OCI-LY1 (cell line): ENCODE data around the gene VGF.

Experiments
- H2AFZ ChIP-seq: fragments of 200-600 bp; sonication (generic), shearing (Covaris generic); 2 replicates; pipeline ENCODE4 v1.6.0; 2014; ENCODE audit warnings: antibody characterized with exemption, mild to moderate bottlenecking, low read length
- H3F3A ChIP-seq: fragments of 200-600 bp; sonication (generic), shearing (Covaris generic); 2 replicates; pipeline ENCODE4 v1.6.0; 2014; ENCODE audit warnings: mild to moderate bottlenecking, antibody characterized with exemption, low read length, moderate library complexity; ENCODE audit not compliant: insufficient read depth
- H3K27ac ChIP-seq: fragments of 200-600 bp; sonication (generic); 2 replicates; pipeline ENCODE4 v1.5.1; 2014; ENCODE audit warnings: low read length, mixed run types, mild to moderate bottlenecking, low read depth; ENCODE audit not compliant: poor library complexity, severe bottlenecking
- H3K27me3 ChIP-seq: fragments of 200-600 bp; sonication (generic); 2 replicates; pipeline ENCODE4 v1.6.0; 2014; ENCODE audit warnings: antibody characterized with exemption, mild to moderate bottlenecking, low read length, moderate library complexity; ENCODE audit not compliant: insufficient read depth
- H3K36me3 ChIP-seq: fragments of 200-600 bp; sonication (generic); 2 replicates; pipeline ENCODE4 v1.6.1; 2014; ENCODE audit warnings: mild to moderate bottlenecking, antibody characterized with exemption, low read length, moderate library complexity, mixed read lengths; ENCODE audit not compliant: insufficient read depth
- H3K4me1 ChIP-seq: fragments of 200-600 bp; sonication (generic); 2 replicates; pipeline ENCODE4 v1.5.1; 2014; ENCODE audit warnings: mild to moderate bottlenecking, low read length, moderate library complexity; ENCODE audit not compliant: insufficient read depth, severe bottlenecking
- H3K4me2 ChIP-seq: fragments of 200-600 bp; sonication (generic), shearing (Covaris generic); 2 replicates; pipeline ENCODE4 v1.6.1; 2014; ENCODE audit warnings: low read length
- H3K4me3 ChIP-seq: fragments of 200-600 bp; sonication (generic); 2 replicates; pipeline ENCODE4 v1.5.1; 2014; ENCODE audit warnings: low read length, low read depth, mild to moderate bottlenecking, mixed read lengths; ENCODE audit not compliant: poor library complexity, severe bottlenecking
- H3K79me2 ChIP-seq: fragments of 200-600 bp; shearing (Covaris generic); 2 replicates; pipeline ENCODE4 v1.6.1; 2016; ENCODE audit warnings: mixed run types, low read length, mixed read lengths; ENCODE audit not compliant: insufficient read depth
- H3K9ac ChIP-seq: fragments of 200-600 bp; sonication (generic), shearing (Covaris generic); 2 replicates; pipeline ENCODE4 v1.6.1; 2014; ENCODE audit warnings: mild to moderate bottlenecking, low read length, mixed read lengths
- H3K9me2 ChIP-seq: fragments of 200-600 bp; sonication (generic), shearing (Covaris generic); 2 replicates; pipeline ENCODE4 v1.6.1; 2014; ENCODE audit warnings: low read depth, mild to moderate bottlenecking, low read length, mixed read lengths
- H3K9me3 ChIP-seq: fragments of 200-600 bp; shearing (Covaris generic); 2 replicates; pipeline ENCODE4 v1.6.1; 2014; ENCODE audit warnings: low read length, mixed read lengths
- H4K20me1 ChIP-seq: fragments of 200-600 bp; sonication (generic), shearing (Covaris generic); 2 replicates; pipeline ENCODE4 v1.6.0; 2016; ENCODE audit warnings: mild to moderate bottlenecking, low read length; ENCODE audit not compliant: insufficient read depth
- CTCF ChIP-seq: fragments of 200-600 bp; sonication (generic), shearing (Covaris generic); IDR thresholded peaks from 2 replicates; pipeline ENCODE4 v1.5.1; 2017; ENCODE audit warnings: mild to moderate bottlenecking, antibody characterized with exemption, low read length, moderate library complexity, mixed read lengths
- EZH2 ChIP-seq: fragments of 200-600 bp; sonication (generic), shearing (Covaris generic); IDR thresholded peaks from 2 replicates; pipeline ENCODE4 v1.8.0; 2017; ENCODE audit warnings: borderline replicate concordance, mixed run types, mild to moderate bottlenecking, antibody characterized with exemption, low read length, moderate library complexity, mixed read lengths

Gene VGF

GRCh38 chr7:101120315-101120714 lies 45.1 kb downstream of the VGF start:
- Histone ChIP-seq H3K9me3 (no peaks in the 10 kb centered on the region), H3K4me1 (no peaks in the 10 kb centered on the region), H3F3A (no peaks in the 10 kb centered on the region), H2AFZ (no peak overlapping the region), H3K9ac (no peak overlapping the region), H3K9me2 (no peaks in the 10 kb centered on the region), H3K4me2 (no peak overlapping the region), H3K27me3 (peaks cover 7% of the 10 kb centered on the region), H3K36me3 (no peaks in the 10 kb centered on the region), H3K79me2 (no peaks in the 10 kb centered on the region), H3K27ac (no peak overlapping the region), H4K20me1 (no peaks in the 10 kb centered on the region), H3K4me3 (no peak overlapping the region)
- TF ChIP-seq EZH2 = no peak
- no peak for TF ChIP-seq CTCF

- Histone ChIP-seq H3F3A (no peaks in the 10 kb centered on the region), H3K27ac (no peak overlapping the region), H3K4me2 (no peak overlapping the region)
Measured at GRCh38 chr7:101119876-101120275, 45.5 kb downstream of the VGF start.

GRCh38 chr7:101118856-101119255 lies 46.5 kb downstream of the VGF start:
- H3F3A ChIP-seq = no peaks in the 10 kb centered on the region
- H3K9ac ChIP-seq = no peak overlapping the region
- no peaks in the 10 kb centered on the region for H3K36me3 ChIP-seq

More at GRCh38 chr7:101119876-101120275, 45.5 kb downstream of the VGF start:
- no peaks in the 10 kb centered on the region for H3K36me3 ChIP-seq
- H3K9me3 ChIP-seq = no peaks in the 10 kb centered on the region
- H4K20me1 ChIP-seq = no peaks in the 10 kb centered on the region
- H2AFZ ChIP-seq = no peak overlapping the region
- H3K4me3 ChIP-seq = no peak overlapping the region
- H3K79me2 ChIP-seq = no peaks in the 10 kb centered on the region
- no peak overlapping the region for H3K9ac ChIP-seq
- no peaks in the 10 kb centered on the region for H3K9me2 ChIP-seq
- H3K4me1 ChIP-seq = no peaks in the 10 kb centered on the region
- H3K27me3 ChIP-seq = peaks cover 6% of the 10 kb centered on the region
- TF ChIP-seq EZH2 (no peak), CTCF (no peak)

More at GRCh38 chr7:101118856-101119255, 46.5 kb downstream of the VGF start:
- Histone ChIP-seq H3K4me1 (no peaks in the 10 kb centered on the region), H3K79me2 (no peaks in the 10 kb centered on the region), H3K4me2 (no peak overlapping the region), H3K9me3 (no peaks in the 10 kb centered on the region), H2AFZ (no peak overlapping the region), H4K20me1 (no peaks in the 10 kb centered on the region), H3K4me3 (no peak overlapping the region), H3K27me3 (peaks cover 2% of the 10 kb centered on the region; the same call in 1 of the 2 replicates), H3K27ac (no peak overlapping the region), H3K9me2 (no peaks in the 10 kb centered on the region)
- no peak for TF ChIP-seq EZH2
- TF ChIP-seq CTCF = no peak
